Lung (tissue), 12 donors: ENCODE measurements around the gene AMDHD2. TPM values are rescaled to one million over a fixed set of nuclear protein-coding genes. Genes with fewer than 3 reads are reported as not detected.
"Not testable (repeated sequence)": the region's sequence is repeated elsewhere in the genome, so short reads cannot be mapped to it uniquely, and the experiment has no call there.

ENCODE experiments used
- ATAC-seq: fragments of 200-7000 bp; cut with Tn5 transposase; one replicate; pipeline ENCODE4 v1.9.1; 2020; ENCODE audit warnings: moderate number of reproducible peaks; ENCODE audit not compliant: insufficient read depth, low FRiP score
- DNase-seq, 3 donors: peaks; one replicate each; pipeline ENCODE4 v3.0.0-alpha.2; 2013 to 2017
- H3K27ac ChIP-seq, 2 donors: one replicate each; pipeline ENCODE4 v1.5.1; 2013; ENCODE audit warnings: mild to moderate bottlenecking in 2 of 2, moderate library complexity in 2 of 2, control low read depth in 1 of 2, inconsistent platforms in 1 of 2, low read depth in 1 of 2, low read length in 1 of 2
- H3K27me3 ChIP-seq, 3 donors: one replicate each; pipeline ENCODE4 v1.5.1; 2013; ENCODE audit warnings: low read length in 2 of 3; ENCODE audit not compliant: control insufficient read depth in 3 of 3, insufficient read depth in 3 of 3
- H3K36me3 ChIP-seq, 4 donors: one replicate each; pipeline ENCODE4 v1.5.1; 2013; ENCODE audit warnings: low read length in 4 of 4, mild to moderate bottlenecking in 1 of 4, moderate library complexity in 1 of 4; ENCODE audit not compliant: control insufficient read depth in 4 of 4, insufficient read depth in 4 of 4
- H3K4me1 ChIP-seq, 5 donors: one replicate each; pipeline ENCODE4 v1.5.1; 2013; ENCODE audit warnings: low read length in 5 of 5, mild to moderate bottlenecking in 2 of 5, moderate library complexity in 1 of 5; ENCODE audit not compliant: control insufficient read depth in 5 of 5, insufficient read depth in 5 of 5
- H3K4me3 ChIP-seq: one replicate; pipeline ENCODE4 v1.5.1; 2013; ENCODE audit warnings: mild to moderate bottlenecking, control low read depth, moderate library complexity
- H3K9ac ChIP-seq, 2 donors: one replicate each; pipeline ENCODE4 v1.5.1; 2013; ENCODE audit warnings: low read length in 2 of 2, control low read depth in 1 of 2; ENCODE audit not compliant: insufficient read depth in 1 of 2
- H3K9me3 ChIP-seq, 4 donors: one replicate each; pipeline ENCODE4 v1.5.1; 2013; ENCODE audit warnings: low read length in 3 of 4, mild to moderate bottlenecking in 1 of 4, moderate library complexity in 1 of 4; ENCODE audit not compliant: control insufficient read depth in 4 of 4, insufficient read depth in 3 of 4
- WGBS, 2 donors: extraction: QIAGEN DNeasy Blood & Tissue Kit; methylation state at CpG; one replicate each; pipeline ENCODE4 v1.1.7; 2013; 5-methylcytosine and 5-hydroxymethylcytosine counted together
- polyA plus RNA-seq, 2 donors: library from polyadenylated mRNA; stranded (reverse); fragments of 200-250 nt; gene quantifications; one replicate each; pipeline ENCODE4 v1.2.1, GENCODE V29; 2013
- total RNA-seq, 2 donors: library from RNA; depleted of rRNA in 1 of 2; stranded (reverse); fragments of >200 nt in 1 of 2; gene quantifications; one replicate each; pipeline ENCODE4 v1.2.1, GENCODE V29; 2014 to 2021
- TF ChIP-seq, protein P1 (sequence below): IDR thresholded peaks from 2 replicates; pipeline ENCODE4 v1.5.1; 2012; ENCODE audit warnings: mild to moderate bottlenecking; ENCODE audit errors: control extremely low read depth, extremely low read depth
- donor health status: control.
- donor health status: control.
- donor health status: Bipolar disorder and iron deficiency.
- donor health status: healthy.
- donor health status: DM: yes; HTN: yes; CAD: no.

AMDHD2 gene
- total and polyA plus RNA-seq, 4 donors: 27.2 to 60.4 (median 51.9) TPM

GRCh38 chr16:2533912-2534311, 13.7 kb downstream of the AMDHD2 start:
- peaks cover 0 to 11% (median 2%) of the 10 kb centered on the region in 4 donors for H3K36me3 ChIP-seq
- TF ChIP-seq, protein P1, sequence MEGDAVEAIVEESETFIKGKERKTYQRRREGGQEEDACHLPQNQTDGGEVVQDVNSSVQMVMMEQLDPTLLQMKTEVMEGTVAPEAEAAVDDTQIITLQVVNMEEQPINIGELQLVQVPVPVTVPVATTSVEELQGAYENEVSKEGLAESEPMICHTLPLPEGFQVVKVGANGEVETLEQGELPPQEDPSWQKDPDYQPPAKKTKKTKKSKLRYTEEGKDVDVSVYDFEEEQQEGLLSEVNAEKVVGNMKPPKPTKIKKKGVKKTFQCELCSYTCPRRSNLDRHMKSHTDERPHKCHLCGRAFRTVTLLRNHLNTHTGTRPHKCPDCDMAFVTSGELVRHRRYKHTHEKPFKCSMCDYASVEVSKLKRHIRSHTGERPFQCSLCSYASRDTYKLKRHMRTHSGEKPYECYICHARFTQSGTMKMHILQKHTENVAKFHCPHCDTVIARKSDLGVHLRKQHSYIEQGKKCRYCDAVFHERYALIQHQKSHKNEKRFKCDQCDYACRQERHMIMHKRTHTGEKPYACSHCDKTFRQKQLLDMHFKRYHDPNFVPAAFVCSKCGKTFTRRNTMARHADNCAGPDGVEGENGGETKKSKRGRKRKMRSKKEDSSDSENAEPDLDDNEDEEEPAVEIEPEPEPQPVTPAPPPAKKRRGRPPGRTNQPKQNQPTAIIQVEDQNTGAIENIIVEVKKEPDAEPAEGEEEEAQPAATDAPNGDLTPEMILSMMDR: no peak
- no peak overlapping the region for H3K9ac ChIP-seq
- no peak overlapping the region for H3K27ac ChIP-seq
- H3K4me3 ChIP-seq: no peak overlapping the region
- WGBS, 2 donors: 89 to 91% methylated on average over 11 of the region's 11 CpGs
- ATAC-seq: no peak
- peaks cover 0 to 15% (median 8%) of the 10 kb centered on the region in 5 donors for H3K4me1 ChIP-seq
- H3K9me3 ChIP-seq: no peaks in the 10 kb centered on the region
- DNase-seq: no peak
- no peaks in the 10 kb centered on the region for H3K27me3 ChIP-seq

DNA sequence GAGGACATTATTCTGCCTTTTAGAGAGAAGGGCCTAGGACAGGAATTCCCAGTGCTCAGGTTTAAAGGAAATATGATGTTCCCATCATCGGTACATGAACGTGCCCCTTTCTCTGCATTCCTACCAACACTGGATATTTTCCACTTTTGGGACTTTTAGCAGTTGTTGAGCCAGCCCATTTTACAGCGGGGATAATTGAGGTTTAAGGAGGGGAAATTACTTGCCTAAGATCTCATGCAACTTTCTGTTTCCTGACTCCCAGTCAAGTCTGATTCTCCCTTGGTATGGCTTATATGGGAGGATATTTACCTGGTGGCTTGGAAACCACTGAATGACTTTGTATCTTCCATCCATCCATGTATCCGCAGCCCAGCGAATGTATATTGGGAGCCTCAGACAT, 14.2 kb downstream of the AMDHD2 start:
- not testable (repeated sequence) for H3K9ac ChIP-seq, DNase-seq, H3K27me3 ChIP-seq, H3K4me3 ChIP-seq, H3K36me3 ChIP-seq, H3K27ac ChIP-seq, ATAC-seq, H3K9me3 ChIP-seq
- WGBS, 2 donors: 93 to 94% methylated on average over 5 of the region's 5 CpGs
- H3K4me1 ChIP-seq: peaks cover 2 to 18% (median 8%) of the 10 kb centered on the region in 5 donors

GRCh38 chr16:2535625-2536013, 15.4 kb downstream of the AMDHD2 start:
- peaks cover 2 to 22% (median 9%) of the 10 kb centered on the region in 5 donors for H3K4me1 ChIP-seq
- H3K36me3 ChIP-seq: no peaks in the 10 kb centered on the region
- H3K9ac ChIP-seq: no peak overlapping the region
- H3K9me3 ChIP-seq: no peaks in the 10 kb centered on the region
- DNase-seq (peak in 1 of 3 donors; percentile 30), ATAC-seq (no peak)
- TF ChIP-seq, protein P1: no peak
- peak overlapping the region in 1 of 2 donors; percentile 58 for H3K27ac ChIP-seq
- 63 to 70% methylated on average over 9 of the region's 9 CpGs for WGBS, 2 donors
- no peak overlapping the region for H3K4me3 ChIP-seq
- H3K27me3 ChIP-seq: no peaks in the 10 kb centered on the region

- no peaks in the 10 kb centered on the region for H3K27me3 ChIP-seq
- no peaks in the 10 kb centered on the region for H3K9me3 ChIP-seq
- peak within 1 kb of the TSS in 1 of 2 donors; percentile 32 for H3K9ac ChIP-seq
- WGBS, 2 donors: 0% methylated on average over 96 to 126 of the region's 126 CpGs
- peaks cover 2 to 13% (median 5%) of the 10 kb centered on the region in 5 donors for H3K4me1 ChIP-seq
- peak within 1 kb of the TSS; percentile 88 to 97 for H3K27ac ChIP-seq
- H3K36me3 ChIP-seq: peaks cover 0 to 3% (median 0%) of the 10 kb centered on the region in 4 donors
- ATAC-seq (peak; percentile 92), DNase-seq (peak; percentile 96 to 98 (median 97))
- TF ChIP-seq, protein P1: no peak
- peak within 1 kb of the TSS; percentile 92 for H3K4me3 ChIP-seq
Measured at GRCh38 chr16:2537451-2538379, 17.5 kb downstream of the AMDHD2 start, which contains the start of gene PDPK1. Gene PDPK1 (plus strand): TSS chr16:2538021. CDS start chr16:2538113, 92 bp downstream.

GRCh38 chr16:2539192-2539844, 19.1 kb downstream of the AMDHD2 start:
- not testable (repeated sequence) for H3K27me3 ChIP-seq, DNase-seq, H3K27ac ChIP-seq, H3K36me3 ChIP-seq, ATAC-seq, H3K9me3 ChIP-seq, H3K4me3 ChIP-seq, H3K9ac ChIP-seq
- WGBS, 2 donors: 73 to 81% methylated on average over 24 of the region's 24 CpGs
- peaks cover 2 to 11% (median 5%) of the 10 kb centered on the region in 5 donors for H3K4me1 ChIP-seq
